GM12878 (cell line): ENCODE data around the gene SKIDA1.

ENCODE experiments used
- EED ChIP-seq: sonication (generic); IDR thresholded peaks from 2 replicates; pipeline ENCODE4 v1.6.1; 2016; ENCODE audit warnings: antibody characterized with exemption, low read depth
- EP300 ChIP-seq, 2 experiments: fragments of 150-350 bp in 1 of 2; IDR thresholded peaks; 2 replicates each; pipeline ENCODE4 v1.6.1; 2011 to 2012; ENCODE audit warnings: low read depth in 2 of 2, low read length in 2 of 2, borderline replicate concordance in 1 of 2, improper control_type of control experiment in 1 of 2, inconsistent platforms in 1 of 2; ENCODE audit not compliant: control insufficient read depth in 1 of 2
- IKZF1 ChIP-seq: fragments of 450-650 bp; conservative IDR thresholded peaks from 2 replicates; pipeline ENCODE4 v1.6.1; 2017; ENCODE audit warnings: antibody characterized with exemption, mild to moderate bottlenecking
- JUND ChIP-seq: IDR thresholded peaks from 2 replicates; pipeline ENCODE4 v1.6.1; 2012; ENCODE audit warnings: low read depth, mild to moderate bottlenecking, low read length, improper control_type of control experiment, moderate library complexity
- USF1 ChIP-seq: IDR thresholded peaks from 2 replicates; pipeline ENCODE4 v1.6.1; 2011; ENCODE audit warnings: borderline replicate concordance, low read depth, mild to moderate bottlenecking, moderate library complexity, mixed read lengths, low read length; ENCODE audit not compliant: insufficient read depth; ENCODE audit errors: extremely low read length
- TF ChIP-seq, protein P1 (sequence below), 3 experiments: IDR thresholded peaks in 2 of 3; conservative IDR thresholded peaks in 1 of 3; 2 replicates each; pipeline ENCODE4 v1.5.1; 2011; ENCODE audit warnings: low read depth in 3 of 3, low read length in 3 of 3, mild to moderate bottlenecking in 3 of 3, control low read depth in 2 of 3, moderate library complexity in 2 of 3, inconsistent platforms in 1 of 3, mixed read lengths in 1 of 3; ENCODE audit not compliant: control insufficient read depth in 2 of 3, insufficient read depth in 1 of 3; ENCODE audit errors: extremely low read depth in 1 of 3

DNA sequence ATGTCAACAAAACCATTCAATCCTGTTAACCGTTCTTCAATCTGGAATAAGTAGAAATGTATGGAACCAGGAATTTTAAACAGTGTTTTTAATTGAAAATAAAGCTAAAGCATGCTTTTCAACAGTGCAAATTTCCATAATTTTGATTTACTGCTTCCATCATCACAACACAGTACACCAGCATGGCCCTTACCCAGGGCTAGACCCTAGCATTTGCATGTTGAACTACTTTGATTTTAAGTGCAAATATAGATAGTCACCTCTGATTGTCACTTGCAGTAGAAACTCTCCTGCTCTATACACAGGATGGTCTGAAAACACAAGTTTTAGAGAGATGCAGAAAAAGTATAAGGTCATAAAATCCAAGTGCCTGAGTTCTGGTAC, 12.1 kb downstream of the SKIDA1 start:
- TF ChIP-seq IKZF1 (no peak), USF1 (no peak), EED (no peak), EP300 (IDR thresholded peaks at IDR 0.05; ENCODE audit: borderline replicate concordance in 1 of 2, control insufficient read depth in 1 of 2, low read depth in 2 of 2, low read length in 2 of 2) (no peak), JUND (no peak)
- TF ChIP-seq, protein P1, sequence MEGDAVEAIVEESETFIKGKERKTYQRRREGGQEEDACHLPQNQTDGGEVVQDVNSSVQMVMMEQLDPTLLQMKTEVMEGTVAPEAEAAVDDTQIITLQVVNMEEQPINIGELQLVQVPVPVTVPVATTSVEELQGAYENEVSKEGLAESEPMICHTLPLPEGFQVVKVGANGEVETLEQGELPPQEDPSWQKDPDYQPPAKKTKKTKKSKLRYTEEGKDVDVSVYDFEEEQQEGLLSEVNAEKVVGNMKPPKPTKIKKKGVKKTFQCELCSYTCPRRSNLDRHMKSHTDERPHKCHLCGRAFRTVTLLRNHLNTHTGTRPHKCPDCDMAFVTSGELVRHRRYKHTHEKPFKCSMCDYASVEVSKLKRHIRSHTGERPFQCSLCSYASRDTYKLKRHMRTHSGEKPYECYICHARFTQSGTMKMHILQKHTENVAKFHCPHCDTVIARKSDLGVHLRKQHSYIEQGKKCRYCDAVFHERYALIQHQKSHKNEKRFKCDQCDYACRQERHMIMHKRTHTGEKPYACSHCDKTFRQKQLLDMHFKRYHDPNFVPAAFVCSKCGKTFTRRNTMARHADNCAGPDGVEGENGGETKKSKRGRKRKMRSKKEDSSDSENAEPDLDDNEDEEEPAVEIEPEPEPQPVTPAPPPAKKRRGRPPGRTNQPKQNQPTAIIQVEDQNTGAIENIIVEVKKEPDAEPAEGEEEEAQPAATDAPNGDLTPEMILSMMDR (IDR thresholded peaks at IDR 0.05 in 2 of 3, conservative IDR thresholded peaks at IDR 0.05 in 1 of 3; ENCODE audit: control insufficient read depth in 2 of 3, extremely low read depth in 1 of 3, insufficient read depth in 1 of 3, low read depth in 3 of 3, low read length in 3 of 3), result no peak
